ENCODE measurements around the gene NAT16. TPM values are rescaled to one million over a fixed set of nuclear protein-coding genes. Genes with fewer than 3 reads are reported as not detected.

The NAT16 gene
- polyA plus RNA-seq, 1 of the 3 experiments (the other 2 are of a cell fraction): 0.64 TPM

- no peaks in the 10 kb centered on the region for H3K27me3 ChIP-seq (ENCODE audit: insufficient read depth)
- no peak for DNase-seq
- H2AFZ ChIP-seq (ENCODE audit: low read depth): no peak overlapping the region
- ChIA-PET CTCF (interaction anchor here (0.8 to 7.9 kb wide), 12 partner anchors 9 to 263 kb away, joined by 3 to 116 read pairs (median 5); partner anchors contain the start of genes FIS1, NAT16, PLOD3 and VGF), POLR2A (interaction anchor here (1.2 to 3.7 kb wide), 4 partner anchors 8 to 61 kb away, joined by 3 to 43 read pairs (median 4); partner anchors contain the start of genes PLOD3, VGF and ZNHIT1)
- H3K36me3 ChIP-seq (replicated peaks in 1 of 2; ENCODE audit: control insufficient read depth in 1 of 2, insufficient read depth in 2 of 2, low read length in 1 of 2): peaks cover 36 to 37% of the 10 kb centered on the region in 2 experiments
- no peak overlapping the region for H3K27ac ChIP-seq (ENCODE audit: low read depth in 2 of 2, low read length in 1 of 2)
- H3F3A ChIP-seq (replicated peaks; ENCODE audit: insufficient read depth): peaks cover 30% of the 10 kb centered on the region
- H3K4me2 ChIP-seq: no peak overlapping the region
- H3K4me1 ChIP-seq (ENCODE audit: control insufficient read depth in 1 of 2, insufficient read depth in 2 of 2, low read depth in 1 of 2, low read length in 1 of 2): peaks cover 15 to 18% of the 10 kb centered on the region in 2 experiments; a peak in 3 of 4 replicates
- H4K20me1 ChIP-seq (ENCODE audit: insufficient read depth): peaks cover 5% of the 10 kb centered on the region
- WGBS (ENCODE audit: low lambda C conversion rate): 92% methylated on average over 14 of the region's 14 CpGs
- peaks cover 30% of the 10 kb centered on the region for H3K79me2 ChIP-seq (ENCODE audit: insufficient read depth)
- no peaks in the 10 kb centered on the region for H3K9me2 ChIP-seq
- no peak overlapping the region for H3K9ac ChIP-seq
- H3K9me3 ChIP-seq: no peaks in the 10 kb centered on the region
- no peak overlapping the region for H3K4me3 ChIP-seq (ENCODE audit: low read depth in 2 of 2, low read length in 1 of 2)
- TF ChIP-seq USF1 (IDR thresholded peaks at IDR 0.05; ENCODE audit: borderline replicate concordance, low read depth) (no peak), SIN3A (IDR thresholded peaks at IDR 0.05; ENCODE audit: borderline replicate concordance, low read depth, low read length) (no peak), TCF12 (IDR thresholded peaks at IDR 0.05) (no peak), POLR2AphosphoS5 (IDR thresholded peaks at IDR 0.05; ENCODE audit: low read depth, low read length) (no peak), SMC3 (IDR thresholded peaks at IDR 0.05; ENCODE audit: low read depth, low read length) (no peak), REST (IDR thresholded peaks at IDR 0.05; ENCODE audit: low read depth, low read length) (no peak), NFIC (IDR thresholded peaks at IDR 0.05; ENCODE audit: borderline replicate concordance) (no peak)
Measured at GRCh38 chr7:101156866-101157589, 23.1 kb downstream of the NAT16 start.

DNA sequence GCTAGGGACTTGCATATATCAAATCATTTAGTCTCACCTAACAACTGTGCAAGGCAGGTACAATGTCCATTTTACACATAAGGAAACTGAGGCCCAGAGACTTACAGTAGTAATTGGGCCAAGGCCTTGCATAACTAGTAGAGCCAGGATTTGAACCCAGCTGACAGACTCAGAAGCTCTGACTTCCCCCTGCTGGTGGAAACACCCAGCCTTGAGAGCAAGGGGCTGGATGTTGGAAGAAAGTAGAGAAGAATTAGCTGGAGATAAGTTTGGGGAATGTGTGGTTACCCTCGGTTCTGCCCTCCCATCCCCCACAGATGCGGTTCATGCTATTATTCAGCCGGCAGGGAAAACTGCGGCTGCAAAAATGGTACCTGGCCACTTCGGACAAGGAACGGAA lies 23.8 kb downstream of the NAT16 start:
- no peak overlapping the region for H3K27ac ChIP-seq (ENCODE audit: low read depth in 2 of 2, low read length in 1 of 2)
- H3K9ac ChIP-seq: no peak overlapping the region
- POLR2A ChIA-PET: interaction anchor here (1.2 to 3.7 kb wide), 4 partner anchors 9 to 61 kb away, joined by 3 to 43 read pairs (median 4); partner anchors contain the start of genes PLOD3, VGF and ZNHIT1
- no peak overlapping the region for H3K4me3 ChIP-seq (ENCODE audit: low read depth in 2 of 2, low read length in 1 of 2)
- peaks cover 15 to 18% of the 10 kb centered on the region in 2 experiments; a peak in 3 of 4 replicates for H3K4me1 ChIP-seq (ENCODE audit: control insufficient read depth in 1 of 2, insufficient read depth in 2 of 2, low read depth in 1 of 2, low read length in 1 of 2)
- TF ChIP-seq MAX (IDR thresholded peaks at IDR 0.05; ENCODE audit: low read depth) (no peak), CTCF (IDR thresholded peaks at IDR 0.05) (peak; percentile 42), GATA2 (CRISPR knock-in tag; IDR thresholded peaks at IDR 0.05) (no peak)
- H3K36me3 ChIP-seq (replicated peaks in 1 of 2; ENCODE audit: control insufficient read depth in 1 of 2, insufficient read depth in 2 of 2, low read length in 1 of 2): peaks cover 33% of the 10 kb centered on the region in 2 experiments
- H2AFZ ChIP-seq (ENCODE audit: low read depth): no peak overlapping the region
- H3F3A ChIP-seq (replicated peaks; ENCODE audit: insufficient read depth): peaks cover 22% of the 10 kb centered on the region
- DNase-seq: no peak
- CTCF ChIA-PET: interaction anchor here (0.8 to 7.9 kb wide), 12 partner anchors 9 to 262 kb away, joined by 3 to 116 read pairs (median 4); partner anchors contain the start of genes NAT16 and VGF
- no peaks in the 10 kb centered on the region for H3K27me3 ChIP-seq (ENCODE audit: insufficient read depth)
- H3K79me2 ChIP-seq (ENCODE audit: insufficient read depth): peaks cover 30% of the 10 kb centered on the region
- H3K9me2 ChIP-seq: no peaks in the 10 kb centered on the region
- 83% methylated on average over 6 of the region's 6 CpGs for WGBS (ENCODE audit: low lambda C conversion rate)
- H3K4me2 ChIP-seq: peak overlapping the region; percentile 99; the same call in 1 of the 2 replicates
- no peaks in the 10 kb centered on the region for H3K9me3 ChIP-seq
- H4K20me1 ChIP-seq (ENCODE audit: insufficient read depth): peaks cover 5% of the 10 kb centered on the region; the same call in 1 of the 2 replicates

Measured in SK-N-SH (cell line).